Esophagus squamous epithelium (tissue), 4 donors: Measurements from ENCODE around the gene RET.

Experiments used
- CTCF ChIP-seq, 6 experiments: fragments of 450-650 bp in 4 of 6; fragments of 200-600 bp in 2 of 6; sonication (generic) in 2 of 6; IDR thresholded peaks; one replicate each; pipeline ENCODE4 v1.5.1; 2016 to 2019; ENCODE audit warnings: antibody characterized with exemption in 6 of 6, mild to moderate bottlenecking in 4 of 6, moderate library complexity in 4 of 6
- POLR2A ChIP-seq, 4 donors: fragments of 450-650 bp; IDR thresholded peaks; one replicate each; pipeline ENCODE4 v1.6.1; 2017; ENCODE audit warnings: antibody characterized with exemption in 4 of 4, mild to moderate bottlenecking in 4 of 4, moderate library complexity in 3 of 4

GRCh38 chr10:43048301-43049051 lies 28.4 kb upstream of the RET start:
- no peak for TF ChIP-seq CTCF (IDR thresholded peaks at IDR 0.05)
- TF ChIP-seq POLR2A (IDR thresholded peaks at IDR 0.05): no peak
